ENCODE results near the gene INTS7. TPM values are rescaled to one million over a fixed set of nuclear protein-coding genes. Genes with fewer than 3 reads are reported as not detected.

INTS7 gene
- total and polyA plus RNA-seq, 9 of the 15 experiments (the other 6 are each of a cell fraction or from before 2014, with no cell fraction given): 27.3 to 68.4 (median 40.4) TPM

GRCh38 chr1:211938561-211938997 lies 96.8 kb downstream of the INTS7 start (continued):
- TF ChIP-seq ZNF384 (IDR thresholded peaks at IDR 0.05; ENCODE audit: low read depth, low read length): no peak
- no peak for TF ChIP-seq ARID4B (CRISPR knock-in tag; IDR thresholded peaks at IDR 0.05)
- TF ChIP-seq THAP12 (CRISPR knock-in tag; IDR thresholded peaks at IDR 0.05): no peak
- TF ChIP-seq ZBTB49 (CRISPR knock-in tag; IDR thresholded peaks at IDR 0.05; ENCODE audit: borderline replicate concordance): no peak
- TF ChIP-seq USF2 (CRISPR knock-in tag; IDR thresholded peaks at IDR 0.05): no peak
- TF ChIP-seq DPF2 (IDR thresholded peaks at IDR 0.05): peak; percentile 76
- TF ChIP-seq ARNT (IDR thresholded peaks at IDR 0.05): peak in 1 of 2 experiments; percentile 47; a peak in 1 of 4 replicates
- TF ChIP-seq ZNF41 (CRISPR knock-in tag; conservative IDR thresholded peaks at IDR 0.05): no peak
- 0 out of 2 replicates have a peak, but pooled peaks have one; percentile 9 for TF ChIP-seq TEAD4 (IDR thresholded peaks at IDR 0.05; ENCODE audit: low read length)
- TF ChIP-seq TEAD4 (CRISPR knock-in tag; IDR thresholded peaks at IDR 0.05; ENCODE audit: borderline replicate concordance): no peak
- no peak for TF ChIP-seq NUFIP1 (IDR thresholded peaks at IDR 0.05; ENCODE audit: partially characterized antibody)
- no peak for TF ChIP-seq ZBTB34 (CRISPR knock-in tag; IDR thresholded peaks at IDR 0.05)
- no peak for TF ChIP-seq RB1 (IDR thresholded peaks at IDR 0.05; ENCODE audit: low read depth)
- TF ChIP-seq ZNF77 (CRISPR knock-in tag; IDR thresholded peaks at IDR 0.05): no peak
- no peak for TF ChIP-seq NR1H2 (CRISPR knock-in tag; IDR thresholded peaks at IDR 0.05)
- no peak for TF ChIP-seq NCOR1 (IDR thresholded peaks at IDR 0.05)
- no peak for TF ChIP-seq FOXP1 (CRISPR knock-in tag; IDR thresholded peaks at IDR 0.05)
- 0 out of 2 replicates have a peak, but pooled peaks have one; percentile 33 for TF ChIP-seq LEF1 (IDR thresholded peaks at IDR 0.05)
- TF ChIP-seq SPI1 (IDR thresholded peaks at IDR 0.05; ENCODE audit: borderline replicate concordance, low read depth, low read length): no peak

All from K562 (cell line).